Astrocyte (in vitro differentiated cells and primary cell): ENCODE results near the gene TOM1L2. TPM values are rescaled to one million over a fixed set of nuclear protein-coding genes. Genes with fewer than 3 reads are reported as not detected.

Source experiments
- DNase-seq: peaks from one replicate; pipeline ENCODE4 v3.0.0-alpha.2; 2010; ENCODE audit warnings: low read depth
- FAIRE-seq: peaks from 2 replicates; lab custom pipeline; 2011; peaks lifted over from hg19 to GRCh38; lab: Jason Lieb, UNC
- H2AFZ ChIP-seq: 2 replicates; pipeline ENCODE4 v1.6.0; 2012; ENCODE audit warnings: low read depth, low read length, inconsistent platforms
- H3K27ac ChIP-seq: 2 replicates; pipeline ENCODE4 v1.5.1; 2011; ENCODE audit warnings: low read depth, low read length, inconsistent platforms
- H3K27me3 ChIP-seq: 2 replicates; pipeline ENCODE4 v1.6.0; 2011; ENCODE audit warnings: low read length, inconsistent platforms; ENCODE audit not compliant: insufficient read depth
- H3K36me3 ChIP-seq: 2 replicates; pipeline ENCODE4 v1.5.1; 2011; ENCODE audit warnings: low read length, inconsistent platforms; ENCODE audit not compliant: insufficient read depth
- H3K4me1 ChIP-seq: 2 replicates; pipeline ENCODE4 v1.5.1; 2011; ENCODE audit warnings: low read length, inconsistent platforms; ENCODE audit not compliant: insufficient read depth
- H3K4me2 ChIP-seq: 2 replicates; pipeline ENCODE4 v1.6.0; 2012; ENCODE audit warnings: low read length, inconsistent platforms
- H3K4me3 ChIP-seq: 2 replicates; pipeline ENCODE4 v1.5.1; 2011; ENCODE audit warnings: low read depth, mild to moderate bottlenecking, low read length, inconsistent platforms; ENCODE audit not compliant: insufficient read depth
- H3K79me2 ChIP-seq: 2 replicates; pipeline ENCODE4 v1.6.0; 2012; ENCODE audit warnings: mild to moderate bottlenecking, low read length, inconsistent platforms; ENCODE audit not compliant: insufficient read depth
- H3K9ac ChIP-seq: 2 replicates; pipeline ENCODE4 v1.6.0; 2012; ENCODE audit warnings: mild to moderate bottlenecking, low read length, inconsistent platforms
- H3K9me3 ChIP-seq: 2 replicates; pipeline ENCODE4 v1.5.1; 2012; ENCODE audit warnings: low read depth, mild to moderate bottlenecking, low read length, inconsistent platforms; ENCODE audit not compliant: insufficient read depth
- H4K20me1 ChIP-seq: 2 replicates; pipeline ENCODE4 v1.6.0; 2012; ENCODE audit warnings: low read length, inconsistent platforms; ENCODE audit not compliant: insufficient read depth
- H3K27ac Mint-ChIP-seq: one replicate; pipeline ENCODE4 v1.8.0; 2021; ENCODE audit warnings: mild to moderate bottlenecking, mixed read lengths; ENCODE audit not compliant: unreplicated experiment
- H3K27me3 Mint-ChIP-seq: one replicate; pipeline ENCODE4 v1.8.0; 2021; ENCODE audit warnings: low read depth, mixed read lengths; ENCODE audit not compliant: unreplicated experiment
- H3K36me3 Mint-ChIP-seq: one replicate; pipeline ENCODE4 v1.8.0; 2021; ENCODE audit warnings: low read depth, mixed read lengths; ENCODE audit not compliant: unreplicated experiment
- H3K4me1 Mint-ChIP-seq: one replicate; pipeline ENCODE4 v1.8.0; 2021; ENCODE audit warnings: low read depth, mixed read lengths; ENCODE audit not compliant: unreplicated experiment
- H3K4me3 Mint-ChIP-seq: one replicate; pipeline ENCODE4 v1.8.0; 2021; ENCODE audit warnings: mild to moderate bottlenecking, moderate library complexity, mixed read lengths; ENCODE audit not compliant: unreplicated experiment
- H3K9me3 Mint-ChIP-seq: one replicate; pipeline ENCODE4 v1.8.0; 2021; ENCODE audit warnings: mild to moderate bottlenecking, mixed read lengths; ENCODE audit not compliant: unreplicated experiment
- CTCF ChIP-seq: IDR thresholded peaks from 2 replicates; pipeline ENCODE4 v1.5.1; 2011; ENCODE audit warnings: low read depth, mild to moderate bottlenecking, inconsistent platforms, low read length, moderate library complexity; ENCODE audit not compliant: insufficient read depth
- EZH2 ChIP-seq: IDR thresholded peaks from 2 replicates; pipeline ENCODE4 v1.6.1; 2012; ENCODE audit warnings: mild to moderate bottlenecking, low read length, inconsistent platforms; ENCODE audit not compliant: insufficient read depth
- total RNA-seq: library from RNA; stranded (reverse); gene quantifications from 2 replicates; pipeline ENCODE4 v1.2.1, GENCODE V29; 2021

Gene TOM1L2
- total RNA-seq, 1 donor from 2014 or later, result 54.4 TPM

DNA sequence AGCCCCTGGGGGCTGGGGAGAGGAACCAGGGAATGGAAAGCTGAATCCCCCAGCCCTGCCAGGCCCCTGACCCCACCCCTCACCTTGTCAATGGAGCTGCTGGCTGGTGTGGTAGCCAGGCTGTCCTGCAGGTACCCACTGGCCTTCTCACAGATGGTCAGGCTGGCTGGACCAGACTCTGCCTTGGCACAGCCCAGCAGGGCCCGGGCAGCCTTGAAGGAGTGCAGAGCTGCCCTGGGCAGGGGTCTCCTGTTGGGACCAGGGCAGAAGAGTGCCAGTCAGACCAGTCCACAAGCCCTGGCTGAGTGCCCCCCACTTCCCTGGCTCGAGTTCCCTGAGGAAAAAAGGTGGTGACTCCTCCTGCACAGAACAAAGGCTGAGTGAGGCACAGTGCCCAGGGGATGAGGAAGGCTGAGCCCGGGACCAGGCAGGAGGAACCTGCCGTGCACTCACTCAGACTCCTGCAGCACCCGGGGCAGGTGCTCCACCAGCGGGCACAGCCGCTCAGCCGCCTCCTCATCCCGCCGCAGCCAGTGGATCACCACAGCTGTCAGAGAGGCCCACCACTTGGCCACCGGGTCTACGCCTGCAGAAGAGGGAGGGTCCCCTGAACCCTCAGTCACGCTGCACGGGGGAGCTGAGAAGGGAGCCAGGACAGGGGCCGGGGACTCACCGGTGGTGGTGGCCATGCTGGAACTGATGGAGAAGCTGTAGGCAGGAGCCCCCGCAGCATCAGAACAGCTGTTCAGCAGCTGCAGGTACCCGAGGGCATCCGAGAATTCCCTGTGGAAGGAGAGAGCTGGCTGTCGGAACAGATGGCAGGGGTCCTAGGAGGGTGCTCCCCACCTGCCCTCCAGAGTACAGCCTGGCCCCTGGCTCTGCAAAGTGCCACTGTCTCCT lies 157.8 kb downstream of the TOM1L2 start:
- no peak overlapping the region for H3K4me3 Mint-ChIP-seq
- H3K9ac ChIP-seq, result no peak overlapping the region
- no peak overlapping the region for H3K4me3 ChIP-seq
- no peak overlapping the region for H2AFZ ChIP-seq
- H3K4me1 ChIP-seq, result peaks cover 17% of the 10 kb centered on the region
- DNase-seq (no peak), FAIRE-seq (no peak)
- peaks cover 19% of the 10 kb centered on the region for H3K4me1 Mint-ChIP-seq
- H3K9me3 Mint-ChIP-seq, result peaks cover 2% of the 10 kb centered on the region
- H3K27ac ChIP-seq, result no peak overlapping the region
- no peaks in the 10 kb centered on the region for H3K9me3 ChIP-seq
- peaks cover 17% of the 10 kb centered on the region for H3K36me3 ChIP-seq
- peaks cover 7% of the 10 kb centered on the region for H3K36me3 Mint-ChIP-seq
- H3K4me2 ChIP-seq, result no peak overlapping the region
- no peaks in the 10 kb centered on the region for H3K79me2 ChIP-seq
- H3K27ac Mint-ChIP-seq, result no peak overlapping the region
- no peak for TF ChIP-seq CTCF
- no peak for TF ChIP-seq EZH2
- H3K27me3 ChIP-seq, result no peaks in the 10 kb centered on the region
- no peaks in the 10 kb centered on the region for H3K27me3 Mint-ChIP-seq
- peaks cover 77% of the 10 kb centered on the region for H4K20me1 ChIP-seq

GRCh38 chr17:17813725-17814095 lies 158.5 kb downstream of the TOM1L2 start:
- FAIRE-seq, result no peak
- no peaks in the 10 kb centered on the region for H3K9me3 ChIP-seq
- H3K4me3 ChIP-seq, result no peak overlapping the region
- H3K36me3 Mint-ChIP-seq, result peaks cover 6% of the 10 kb centered on the region
- no peak overlapping the region for H3K4me3 Mint-ChIP-seq
- no peaks in the 10 kb centered on the region for H3K79me2 ChIP-seq
- H4K20me1 ChIP-seq, result peaks cover 72% of the 10 kb centered on the region
- H3K27ac ChIP-seq, result no peak overlapping the region
- peaks cover 19% of the 10 kb centered on the region for H3K4me1 Mint-ChIP-seq
- no peak overlapping the region for H3K4me2 ChIP-seq
- no peak overlapping the region for H3K27ac Mint-ChIP-seq
- DNase-seq, result no peak
- H3K27me3 ChIP-seq, result no peaks in the 10 kb centered on the region
- H3K36me3 ChIP-seq, result peaks cover 12% of the 10 kb centered on the region
- peaks cover 14% of the 10 kb centered on the region for H3K4me1 ChIP-seq
- H3K9me3 Mint-ChIP-seq, result peaks cover 2% of the 10 kb centered on the region
- no peak overlapping the region for H2AFZ ChIP-seq
- no peaks in the 10 kb centered on the region for H3K27me3 Mint-ChIP-seq
- no peak overlapping the region for H3K9ac ChIP-seq
- TF ChIP-seq CTCF (no peak), EZH2 (no peak)
